Neural progenitor cell (in vitro differentiated cells): ENCODE data around the gene VPS33A.

Source experiments
- EZH2 ChIP-seq: fragments of 200-600 bp; sonication (generic); IDR thresholded peaks from 2 replicates; pipeline ENCODE4 v1.6.1; 2017; ENCODE audit warnings: antibody characterized with exemption, mild to moderate bottlenecking, moderate library complexity
- TF ChIP-seq, protein P1 (sequence below): fragments of 200-600 bp; sonication (generic); IDR thresholded peaks from 2 replicates; pipeline ENCODE4 v1.5.1; 2017; ENCODE audit warnings: antibody characterized with exemption, mild to moderate bottlenecking

DNA sequence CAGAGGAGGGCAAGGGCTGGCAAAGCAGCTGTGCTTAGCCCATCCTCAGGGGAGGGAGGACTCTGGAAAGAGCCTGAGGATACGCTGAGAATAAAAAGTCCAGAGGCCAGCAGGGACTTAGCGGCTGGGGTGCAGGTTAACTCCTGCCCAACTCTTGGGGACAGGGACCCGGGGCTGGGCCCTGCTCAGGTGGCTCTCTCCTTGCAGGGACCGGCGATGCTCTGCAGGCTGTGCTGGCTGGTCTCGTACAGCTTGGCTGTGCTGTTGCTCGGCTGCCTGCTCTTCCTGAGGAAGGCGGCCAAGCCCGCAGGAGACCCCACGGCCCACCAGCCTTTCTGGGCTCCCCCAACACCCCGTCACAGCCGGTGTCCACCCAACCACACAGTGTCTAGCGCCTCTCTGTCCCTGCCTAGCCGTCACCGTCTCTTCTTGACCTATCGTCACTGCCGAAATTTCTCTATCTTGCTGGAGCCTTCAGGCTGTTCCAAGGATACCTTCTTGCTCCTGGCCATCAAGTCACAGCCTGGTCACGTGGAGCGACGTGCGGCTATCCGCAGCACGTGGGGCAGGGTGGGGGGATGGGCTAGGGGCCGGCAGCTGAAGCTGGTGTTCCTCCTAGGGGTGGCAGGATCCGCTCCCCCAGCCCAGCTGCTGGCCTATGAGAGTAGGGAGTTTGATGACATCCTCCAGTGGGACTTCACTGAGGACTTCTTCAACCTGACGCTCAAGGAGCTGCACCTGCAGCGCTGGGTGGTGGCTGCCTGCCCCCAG, 60.0 kb downstream of the VPS33A start:
- TF ChIP-seq, protein P1, sequence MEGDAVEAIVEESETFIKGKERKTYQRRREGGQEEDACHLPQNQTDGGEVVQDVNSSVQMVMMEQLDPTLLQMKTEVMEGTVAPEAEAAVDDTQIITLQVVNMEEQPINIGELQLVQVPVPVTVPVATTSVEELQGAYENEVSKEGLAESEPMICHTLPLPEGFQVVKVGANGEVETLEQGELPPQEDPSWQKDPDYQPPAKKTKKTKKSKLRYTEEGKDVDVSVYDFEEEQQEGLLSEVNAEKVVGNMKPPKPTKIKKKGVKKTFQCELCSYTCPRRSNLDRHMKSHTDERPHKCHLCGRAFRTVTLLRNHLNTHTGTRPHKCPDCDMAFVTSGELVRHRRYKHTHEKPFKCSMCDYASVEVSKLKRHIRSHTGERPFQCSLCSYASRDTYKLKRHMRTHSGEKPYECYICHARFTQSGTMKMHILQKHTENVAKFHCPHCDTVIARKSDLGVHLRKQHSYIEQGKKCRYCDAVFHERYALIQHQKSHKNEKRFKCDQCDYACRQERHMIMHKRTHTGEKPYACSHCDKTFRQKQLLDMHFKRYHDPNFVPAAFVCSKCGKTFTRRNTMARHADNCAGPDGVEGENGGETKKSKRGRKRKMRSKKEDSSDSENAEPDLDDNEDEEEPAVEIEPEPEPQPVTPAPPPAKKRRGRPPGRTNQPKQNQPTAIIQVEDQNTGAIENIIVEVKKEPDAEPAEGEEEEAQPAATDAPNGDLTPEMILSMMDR, result no peak
- no peak for TF ChIP-seq EZH2
